Prostate gland (tissue), 2 donors: ENCODE data around the gene MRPL10. TPM values are rescaled to one million over a fixed set of nuclear protein-coding genes. Genes with fewer than 3 reads are reported as not detected.

Experiments used
- DNase-seq: peaks from one replicate; pipeline ENCODE4 v3.0.0-alpha.2; 2019; ENCODE audit warnings: low spot score
- H3K27ac ChIP-seq, 2 donors: fragments of 200-600 bp; sonication (generic); 2 replicates each; pipeline ENCODE4 v1.5.1; 2017 to 2019
- H3K27me3 ChIP-seq: fragments of 200-600 bp; sonication (generic); replicated peaks from 2 replicates; pipeline ENCODE4 v1.5.1; 2019; ENCODE audit not compliant: insufficient read depth
- H3K36me3 ChIP-seq, 2 donors: fragments of 200-600 bp; sonication (generic); 1 replicate in 1 of 2; 2 replicates in 1 of 2; pipeline versions ENCODE4 v1.5.1 to v1.8.1; 2017 to 2019
- H3K4me1 ChIP-seq: fragments of 200-600 bp; sonication (generic); replicated peaks from 2 replicates; pipeline ENCODE4 v1.5.1; 2019
- H3K4me3 ChIP-seq, 2 donors: fragments of 200-600 bp; sonication (generic); 2 replicates each; pipeline ENCODE4 v1.5.1; 2017 to 2019
- H3K9me3 ChIP-seq: fragments of 200-600 bp; sonication (generic); 2 replicates; pipeline ENCODE4 v1.5.1; 2017
- CTCF ChIP-seq, 4 experiments: fragments of 200-600 bp in 2 of 4; fragments of 450-650 bp in 2 of 4; sonication (generic) in 2 of 4; IDR thresholded peaks; 1 replicate in 3 of 4; 2 replicates in 1 of 4; pipeline ENCODE4 v1.5.1; 2016 to 2019; ENCODE audit warnings: antibody characterized with exemption in 4 of 4, mild to moderate bottlenecking in 2 of 4, moderate library complexity in 2 of 4
- POLR2A ChIP-seq: fragments of 450-650 bp; IDR thresholded peaks from one replicate; pipeline ENCODE4 v1.6.1; 2016; ENCODE audit warnings: antibody characterized with exemption, mild to moderate bottlenecking
- POLR2AphosphoS5 ChIP-seq: sonication (generic); formaldehyde crosslinking; IDR thresholded peaks from one replicate; pipeline ENCODE4 v1.6.1; 2017; ENCODE audit warnings: antibody characterized with exemption
- WGBS: methylation state at CpG from one replicate; pipeline ENCODE4 v1.1.5; 2018; 5-methylcytosine and 5-hydroxymethylcytosine counted together
- intact Hi-C: fragments of 100-400 bp; cut with DNase I; formaldehyde crosslinking; loops from one replicate; pipeline ENCODE4 v1.14.2; 2022
- total RNA-seq, 2 donors: library from RNA; depleted of rRNA; stranded (reverse); fragments of >200 nt; gene quantifications; one replicate each; pipeline ENCODE4 v1.1.0, GENCODE V29; 2016

MRPL10 gene
- total RNA-seq, 2 donors from 2014 or later = 46.6 to 47.0 TPM

- H3K4me1 ChIP-seq = peaks cover 12% of the 10 kb centered on the region
- TF ChIP-seq POLR2A (no peak), CTCF (IDR thresholded peaks at IDR 0.05) (no peak), POLR2AphosphoS5 (no peak)
- WGBS = 76% methylated on average over 3 of the region's 3 CpGs
- no peaks in the 10 kb centered on the region for H3K9me3 ChIP-seq
- H3K4me3 ChIP-seq = no peak overlapping the region
- no peak overlapping the region for H3K27ac ChIP-seq
- intact Hi-C loops = no loop called here
- no peaks in the 10 kb centered on the region for H3K36me3 ChIP-seq
- no peaks in the 10 kb centered on the region for H3K27me3 ChIP-seq
- no peak for DNase-seq
Measured at GRCh38 chr17:47829870-47830269, 1.5 kb downstream of the MRPL10 start.

GRCh38 chr17:47823519-47823918 lies 7.8 kb downstream of the MRPL10 start:
- 83% methylated on average over 4 of the region's 4 CpGs for WGBS

GRCh38 chr17:47822785-47823184 lies 8.6 kb downstream of the MRPL10 start:
- H3K36me3 ChIP-seq = peaks cover 0 to 8% of the 10 kb centered on the region in 2 donors
- intact Hi-C loops = no loop called here
- WGBS = 93% methylated on average over 4 of the region's 4 CpGs

More at GRCh38 chr17:47823519-47823918, 7.8 kb downstream of the MRPL10 start:
- Histone ChIP-seq H3K36me3 (peaks cover 0 to 8% of the 10 kb centered on the region in 2 donors), H3K4me1 (peaks cover 12% of the 10 kb centered on the region), H3K9me3 (no peaks in the 10 kb centered on the region), H3K27me3 (no peaks in the 10 kb centered on the region), H3K4me3 (no peak overlapping the region), H3K27ac (no peak overlapping the region)
- intact Hi-C loops = no loop called here
- DNase-seq = no peak
- TF ChIP-seq CTCF (IDR thresholded peaks at IDR 0.05) (no peak), POLR2A (no peak), POLR2AphosphoS5 (no peak)

GRCh38 chr17:47821424-47822391 lies 9.6 kb downstream of the MRPL10 start, which contains the start of gene OSBPL7:
Gene OSBPL7 (minus strand): TSS chr17:47821794. CDS start chr17:47820278, 1,516 bp downstream.
- peaks cover 5 to 8% of the 10 kb centered on the region in 2 donors for H3K36me3 ChIP-seq
- WGBS = 8% methylated on average over 13 of the region's 21 CpGs
- peak; percentile 61 for DNase-seq
- intact Hi-C loops = no loop called here
- H3K27me3 ChIP-seq = no peaks in the 10 kb centered on the region
- H3K4me3 ChIP-seq = peak within 1 kb of the TSS; percentile 40 to 57
- TF ChIP-seq POLR2A (peak; percentile 25), POLR2AphosphoS5 (peak; percentile 73), CTCF (IDR thresholded peaks at IDR 0.05) (peak in 2 of 4 experiments; percentile 7 to 45)
- H3K9me3 ChIP-seq = no peaks in the 10 kb centered on the region
- H3K4me1 ChIP-seq = peaks cover 12% of the 10 kb centered on the region
- peak within 1 kb of the TSS; percentile 21 to 50 for H3K27ac ChIP-seq

More at GRCh38 chr17:47822785-47823184, 8.6 kb downstream of the MRPL10 start:
- Histone ChIP-seq H3K4me3 (no peak overlapping the region), H3K4me1 (peaks cover 12% of the 10 kb centered on the region), H3K27ac (no peak overlapping the region), H3K9me3 (no peaks in the 10 kb centered on the region), H3K27me3 (no peaks in the 10 kb centered on the region)
- no peak for DNase-seq
- TF ChIP-seq POLR2A = no peak
- TF ChIP-seq POLR2AphosphoS5 = no peak
- no peak for TF ChIP-seq CTCF (IDR thresholded peaks at IDR 0.05)
